GM10266 (cell line): ENCODE results near the gene MATR3.

Experiments used
- DNase-seq: peaks from one replicate; pipeline ENCODE4 v3.0.0; 2012; ENCODE audit errors: extremely low spot score
- TF ChIP-seq, protein P1 (sequence below): IDR thresholded peaks from 2 replicates; pipeline ENCODE4 v1.5.1; 2012; ENCODE audit warnings: mild to moderate bottlenecking, low read depth; ENCODE audit not compliant: control insufficient read depth, insufficient read depth; ENCODE audit errors: missing control alignments

Gene MATR3

DNA sequence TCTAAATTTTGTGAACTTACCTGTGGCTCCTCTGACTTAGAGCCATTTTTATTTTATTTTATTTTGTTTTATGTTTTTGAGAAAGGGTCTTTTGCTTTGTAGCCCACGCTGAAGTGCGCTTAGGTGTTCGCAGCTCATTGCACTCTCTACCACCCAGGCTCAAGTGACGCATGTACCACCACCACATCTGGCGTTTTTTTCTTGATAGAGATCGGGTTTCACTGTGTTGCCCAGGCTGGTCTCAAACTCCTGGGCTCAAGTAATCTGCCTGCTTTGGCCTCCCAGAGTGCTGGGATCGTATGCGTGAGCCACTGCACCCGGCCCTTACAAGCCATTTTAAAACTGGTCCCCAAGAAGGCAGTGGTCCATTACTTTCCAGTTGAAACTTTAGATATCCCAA is 18.5 kb downstream of the MATR3 start:
- no peak for DNase-seq
- TF ChIP-seq, protein P1, sequence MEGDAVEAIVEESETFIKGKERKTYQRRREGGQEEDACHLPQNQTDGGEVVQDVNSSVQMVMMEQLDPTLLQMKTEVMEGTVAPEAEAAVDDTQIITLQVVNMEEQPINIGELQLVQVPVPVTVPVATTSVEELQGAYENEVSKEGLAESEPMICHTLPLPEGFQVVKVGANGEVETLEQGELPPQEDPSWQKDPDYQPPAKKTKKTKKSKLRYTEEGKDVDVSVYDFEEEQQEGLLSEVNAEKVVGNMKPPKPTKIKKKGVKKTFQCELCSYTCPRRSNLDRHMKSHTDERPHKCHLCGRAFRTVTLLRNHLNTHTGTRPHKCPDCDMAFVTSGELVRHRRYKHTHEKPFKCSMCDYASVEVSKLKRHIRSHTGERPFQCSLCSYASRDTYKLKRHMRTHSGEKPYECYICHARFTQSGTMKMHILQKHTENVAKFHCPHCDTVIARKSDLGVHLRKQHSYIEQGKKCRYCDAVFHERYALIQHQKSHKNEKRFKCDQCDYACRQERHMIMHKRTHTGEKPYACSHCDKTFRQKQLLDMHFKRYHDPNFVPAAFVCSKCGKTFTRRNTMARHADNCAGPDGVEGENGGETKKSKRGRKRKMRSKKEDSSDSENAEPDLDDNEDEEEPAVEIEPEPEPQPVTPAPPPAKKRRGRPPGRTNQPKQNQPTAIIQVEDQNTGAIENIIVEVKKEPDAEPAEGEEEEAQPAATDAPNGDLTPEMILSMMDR: no peak

DNA sequence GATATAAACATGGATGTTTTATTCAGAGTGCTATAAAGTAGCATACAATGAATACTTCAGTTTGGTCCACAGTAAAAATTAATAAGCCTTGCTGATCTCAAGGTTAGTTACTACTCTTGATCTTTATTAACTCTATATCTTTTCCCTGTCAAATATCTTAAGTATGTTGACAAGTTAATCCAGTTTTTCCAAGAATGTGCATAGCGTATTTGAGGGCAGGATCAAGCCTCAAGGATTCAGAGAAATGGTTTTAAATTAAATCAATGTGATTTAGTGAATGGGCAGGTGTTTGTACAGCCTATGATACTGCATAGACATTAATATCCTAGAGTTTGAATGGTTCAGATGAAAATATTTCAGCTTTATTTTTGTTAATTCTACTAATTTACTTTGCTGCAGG is 20.7 kb downstream of the MATR3 start:
- no peak for DNase-seq
- TF ChIP-seq, protein P1: no peak

DNA sequence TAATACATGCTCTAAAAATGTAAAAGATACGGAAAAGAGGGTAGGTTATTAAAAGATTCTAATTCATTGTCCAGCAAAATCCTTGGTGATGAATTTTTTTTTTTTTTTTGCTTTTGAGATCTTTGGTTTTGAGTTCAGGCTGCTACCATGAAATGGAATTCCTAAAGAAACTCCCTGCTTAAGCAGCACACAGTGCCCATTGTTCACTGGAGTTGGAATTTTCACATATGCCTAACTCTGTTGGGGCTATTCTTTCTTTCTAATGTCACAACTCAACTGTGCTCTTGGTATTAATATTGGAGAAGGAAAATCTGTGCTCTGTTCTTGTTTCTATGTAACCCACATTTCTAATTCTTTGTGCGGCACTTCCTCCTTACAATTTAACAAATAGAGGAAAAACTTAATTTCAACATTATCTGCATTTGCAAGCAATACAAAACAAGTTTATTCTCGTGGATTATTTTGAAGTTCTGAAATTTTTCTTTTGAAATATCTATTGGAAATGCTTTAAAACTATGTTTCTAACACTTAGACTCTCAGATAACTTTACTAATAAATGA is 21.6 kb downstream of the MATR3 start:
- TF ChIP-seq, protein P1: no peak

DNA sequence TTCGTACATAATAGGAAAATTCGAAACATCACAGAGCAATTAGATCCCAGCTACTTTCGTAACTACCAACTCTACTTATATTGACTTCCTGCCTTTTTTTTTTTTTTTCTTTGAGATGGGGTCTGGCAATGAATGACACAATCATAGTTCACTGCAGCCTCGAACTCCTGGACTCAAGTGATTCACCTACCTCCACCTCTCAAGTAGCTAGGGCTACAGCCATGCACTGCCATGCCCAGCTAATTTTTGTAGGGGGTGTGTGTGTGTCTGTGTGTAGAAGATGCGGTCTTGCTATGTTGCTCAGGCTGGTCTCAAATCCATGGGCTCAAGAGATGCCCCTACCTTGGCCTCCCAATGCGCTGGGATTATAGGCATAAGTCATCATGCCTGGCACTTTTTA is 42.3 kb downstream of the MATR3 start:
- TF ChIP-seq, protein P1: no peak

More for the DNA sequence above, 21.6 kb downstream of the MATR3 start:
- no peak for DNase-seq

DNA sequence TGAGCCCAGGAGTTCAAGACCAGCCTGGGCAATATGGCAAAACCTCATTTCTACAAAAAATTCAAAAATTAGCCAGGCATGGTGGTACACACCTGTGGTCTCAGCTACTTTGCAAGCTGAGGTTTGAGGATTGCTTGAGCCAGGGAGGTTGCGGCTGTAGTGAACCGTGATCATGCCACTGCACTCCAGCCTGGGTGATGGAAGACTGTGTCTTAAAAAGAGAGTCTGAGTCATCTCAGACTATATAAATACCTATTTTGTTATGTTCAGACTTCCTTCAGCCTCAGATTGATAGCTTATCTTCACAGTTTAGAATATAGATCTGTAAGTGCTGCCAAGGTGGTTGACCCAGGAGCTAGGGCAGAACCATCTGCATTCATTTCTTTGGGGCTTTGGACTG is 46.5 kb downstream of the MATR3 start:
- no peak for DNase-seq

More for the DNA sequence above, 42.3 kb downstream of the MATR3 start:
- DNase-seq: no peak

DNA sequence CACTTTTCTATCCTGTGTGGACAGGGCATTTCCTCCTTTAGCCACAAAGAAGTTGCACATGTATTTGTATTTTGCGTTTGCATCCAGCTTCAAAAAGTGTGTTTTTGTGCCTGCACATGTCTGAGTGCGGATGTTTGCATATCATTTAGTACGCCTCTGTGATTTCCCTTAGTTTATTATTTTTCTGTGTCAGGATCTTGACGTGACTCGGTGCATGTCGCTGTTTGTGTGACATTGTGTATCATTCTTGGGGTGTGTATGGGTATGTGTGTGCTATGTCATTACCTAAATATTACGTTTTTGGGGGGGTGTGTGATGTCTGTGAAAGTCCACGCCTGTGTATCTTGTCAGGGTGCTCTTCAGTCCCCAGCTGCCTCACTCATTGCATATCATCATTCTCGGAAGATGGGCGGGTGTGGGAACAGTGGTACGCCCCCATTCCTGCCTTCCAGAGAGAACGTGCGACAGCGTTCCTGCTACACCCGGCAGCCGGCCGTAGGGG is 47.7 kb downstream of the MATR3 start:
- TF ChIP-seq, protein P1: no peak
- no peak for DNase-seq

More for the DNA sequence above, 46.5 kb downstream of the MATR3 start:
- TF ChIP-seq, protein P1: no peak

DNA sequence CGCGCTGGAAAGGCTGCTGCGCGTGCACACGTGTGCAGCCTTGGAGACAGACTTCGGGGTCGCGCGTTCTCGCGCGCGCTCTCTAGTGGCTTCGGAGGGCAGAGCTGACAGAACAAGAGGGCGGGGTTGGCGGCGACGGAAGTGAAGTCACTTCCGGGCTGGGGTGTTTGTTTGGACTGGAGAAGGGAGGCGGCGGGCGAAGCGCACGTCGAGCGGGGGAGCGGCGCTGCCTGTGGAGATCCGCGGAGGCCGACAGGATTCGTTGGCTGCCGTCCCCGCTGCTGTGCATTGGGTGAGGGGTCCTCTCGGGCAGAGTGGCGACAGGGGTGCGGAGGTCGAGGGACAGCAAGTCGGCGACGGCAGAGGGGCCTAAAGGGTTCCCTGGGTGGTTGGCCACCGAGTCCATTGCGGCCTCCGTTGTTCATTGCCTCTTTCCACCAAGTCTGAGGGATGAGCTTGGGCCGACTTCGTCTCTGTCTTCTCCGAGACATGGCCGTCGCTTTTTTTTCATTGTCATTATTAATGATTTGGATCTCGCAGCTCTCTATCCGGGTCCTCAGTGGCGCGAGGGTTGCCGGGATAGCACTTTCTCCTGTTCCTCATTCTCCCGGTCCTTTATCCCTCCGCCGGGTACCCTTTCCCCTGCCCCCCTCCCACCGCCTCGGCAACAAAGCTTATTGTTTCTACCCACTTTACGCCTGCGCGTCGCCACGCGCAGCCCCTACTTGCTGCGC is 48.3 kb downstream of the MATR3 start, which contains the start of gene PAIP2:
TSS of gene PAIP2 (plus strand) at position 166 of the 734 bp plus-strand sequence. CDS start 21,931 bp downstream, outside the sequence.
- TF ChIP-seq, protein P1: peak; percentile 88
- peak; percentile 87 for DNase-seq
